Pulmonary artery endothelial cell (primary cell): ENCODE measurements around the gene CEP19. TPM values are rescaled to one million over a fixed set of nuclear protein-coding genes. Genes with fewer than 3 reads are reported as not detected.

Experiments used
- DNase-seq: peaks from one replicate; pipeline ENCODE4 v3.0.0-alpha.2; 2011; ENCODE audit warnings: low read depth, low spot score
- total RNA-seq: library from RNA; depleted of rRNA; stranded (reverse); fragments of >200 nt; gene quantifications from 2 replicates; pipeline ENCODE4 v1.2.3, GENCODE V29; 2014

The CEP19 gene
- total RNA-seq, 1 donor from 2014 or later, result 1.4 TPM

DNA sequence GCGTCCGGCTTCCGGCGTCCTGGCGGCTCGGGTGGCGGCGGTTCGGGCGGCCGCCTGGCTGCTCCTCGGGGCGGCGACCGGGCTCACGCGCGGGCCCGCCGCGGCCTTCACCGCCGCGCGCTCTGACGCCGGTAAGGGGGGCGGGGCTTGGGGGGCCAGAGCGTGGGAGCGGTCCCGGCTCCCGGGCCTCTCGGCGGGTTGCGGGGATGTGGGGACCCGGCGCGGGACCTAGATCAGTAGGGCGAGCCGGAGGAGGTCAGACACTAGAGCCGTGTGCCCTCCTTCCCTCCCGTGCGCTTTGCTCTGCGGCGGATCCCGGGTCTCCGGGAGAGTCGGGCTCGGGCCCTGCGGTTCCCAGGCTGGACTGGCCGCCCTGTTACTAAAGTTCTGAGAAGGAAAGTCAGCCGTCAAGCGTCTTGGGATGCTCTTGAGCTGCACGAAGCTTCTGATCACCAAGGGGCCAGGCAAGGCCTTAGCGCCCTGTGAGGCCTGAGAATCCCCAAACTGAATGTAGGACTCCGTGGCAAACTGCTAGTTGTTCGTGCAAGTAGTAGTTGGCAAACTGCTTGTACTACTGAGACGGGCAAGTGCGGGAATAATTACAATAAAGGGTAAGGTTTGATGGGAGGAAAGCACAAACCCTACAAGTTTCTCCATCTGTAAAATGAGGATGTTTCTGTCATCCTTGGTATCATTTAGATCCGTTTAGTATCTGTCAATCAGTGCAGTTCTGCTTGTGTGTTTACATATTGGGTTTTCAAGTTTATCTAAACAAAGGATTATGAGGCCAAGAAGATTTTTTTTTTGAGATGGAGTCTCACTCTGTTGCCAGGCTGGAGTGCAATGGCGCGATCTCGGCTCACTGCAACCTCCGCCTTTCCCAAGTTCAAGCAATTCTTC, 714 bp upstream of the CEP19 start:
- DNase-seq, result no peak

DNA sequence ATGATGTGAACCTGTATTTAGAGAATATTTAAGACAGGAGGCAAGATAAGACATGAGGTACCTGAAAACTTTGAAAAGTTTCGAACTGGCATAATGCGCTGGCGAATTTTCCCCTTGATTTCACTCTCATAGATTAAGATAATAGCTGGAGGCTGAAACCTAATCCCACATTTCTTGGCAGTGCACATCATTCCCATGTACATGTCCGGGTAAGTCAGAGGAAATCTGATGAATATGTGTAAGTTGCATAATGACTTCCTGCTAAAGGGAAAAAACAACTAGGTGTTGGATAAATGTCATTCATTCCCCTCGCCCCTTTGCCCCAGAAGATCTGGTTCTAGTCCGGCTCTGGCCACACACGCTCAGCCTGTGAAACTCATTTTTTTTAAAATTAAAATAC, 3.6 kb downstream of the CEP19 start:
- DNase-seq, result no peak

DNA sequence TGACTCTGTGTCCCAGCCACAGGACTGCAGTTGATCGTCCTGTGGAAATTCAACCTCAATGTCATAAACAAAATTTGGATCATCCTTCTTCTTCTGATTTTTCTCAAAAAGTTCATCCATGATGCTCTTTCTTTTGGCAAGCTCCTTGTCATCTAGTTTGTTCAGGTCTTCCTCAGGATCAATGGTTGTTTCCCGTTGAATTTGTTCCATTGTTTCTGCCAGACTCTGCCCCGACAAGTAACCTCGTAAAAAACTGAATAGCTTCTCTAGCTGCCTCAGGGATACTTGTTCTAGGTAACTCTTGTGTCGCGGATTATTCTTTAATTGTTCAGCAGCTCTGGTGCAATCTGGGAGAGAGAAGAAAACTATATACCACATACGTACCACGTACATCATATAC, 4.5 kb downstream of the CEP19 start:
- DNase-seq, result no peak

DNA sequence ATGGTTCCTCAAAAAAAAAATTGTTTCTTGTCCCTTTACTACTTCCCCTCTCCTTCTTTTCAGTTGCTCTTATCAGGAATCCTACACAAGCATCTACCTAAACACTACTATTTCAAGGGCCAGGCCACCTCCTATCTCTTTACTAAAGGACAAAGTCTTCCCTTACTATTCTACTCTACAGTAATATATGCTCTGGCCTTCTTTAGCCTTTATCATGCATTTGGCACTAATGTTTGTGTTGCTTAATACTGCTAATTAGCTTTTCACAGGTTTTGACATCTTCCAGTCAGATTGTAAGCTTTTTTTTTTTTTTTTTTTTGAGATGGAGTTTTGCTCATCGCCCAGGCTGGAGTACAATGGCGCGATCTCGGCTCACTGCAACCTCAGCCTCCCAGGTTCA, 5.3 kb downstream of the CEP19 start:
- DNase-seq, result no peak

- no peak for DNase-seq
Measured at GRCh38 chr3:196706327-196706726, 5.7 kb downstream of the CEP19 start.

DNA sequence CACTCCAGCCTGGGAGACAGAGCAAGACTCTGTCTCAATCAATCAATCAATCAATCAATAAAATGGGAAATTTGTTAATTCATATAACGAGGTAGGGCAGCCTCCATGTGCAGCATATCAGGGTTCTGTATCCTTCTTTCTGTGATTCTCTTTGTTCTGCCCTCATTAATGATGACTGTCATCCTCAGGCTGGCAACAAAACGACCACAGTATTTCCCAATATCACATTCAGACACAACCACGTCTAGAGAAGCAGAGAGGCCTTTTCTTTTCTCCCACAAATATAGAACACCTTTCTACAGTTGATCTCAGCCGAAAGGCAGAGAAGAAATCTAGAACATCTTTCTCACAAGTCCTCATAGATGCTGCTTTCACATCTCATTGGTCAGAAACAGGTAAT, 11.2 kb downstream of the CEP19 start:
- DNase-seq, result no peak

- DNase-seq, result no peak
Measured at GRCh38 chr3:196699749-196700148, 12.3 kb downstream of the CEP19 start.

GRCh38 chr3:196697270-196697669, 14.8 kb downstream of the CEP19 start:
- DNase-seq, result no peak

- no peak for DNase-seq
Measured at GRCh38 chr3:196695849-196696226, 16.2 kb downstream of the CEP19 start.

- no peak for DNase-seq
Measured at GRCh38 chr3:196694941-196695848, 16.9 kb downstream of the CEP19 start.

GRCh38 chr3:196694202-196694638, 17.8 kb downstream of the CEP19 start:
- DNase-seq, result no peak

GRCh38 chr3:196691386-196691785, 20.7 kb downstream of the CEP19 start:
- no peak for DNase-seq

DNA sequence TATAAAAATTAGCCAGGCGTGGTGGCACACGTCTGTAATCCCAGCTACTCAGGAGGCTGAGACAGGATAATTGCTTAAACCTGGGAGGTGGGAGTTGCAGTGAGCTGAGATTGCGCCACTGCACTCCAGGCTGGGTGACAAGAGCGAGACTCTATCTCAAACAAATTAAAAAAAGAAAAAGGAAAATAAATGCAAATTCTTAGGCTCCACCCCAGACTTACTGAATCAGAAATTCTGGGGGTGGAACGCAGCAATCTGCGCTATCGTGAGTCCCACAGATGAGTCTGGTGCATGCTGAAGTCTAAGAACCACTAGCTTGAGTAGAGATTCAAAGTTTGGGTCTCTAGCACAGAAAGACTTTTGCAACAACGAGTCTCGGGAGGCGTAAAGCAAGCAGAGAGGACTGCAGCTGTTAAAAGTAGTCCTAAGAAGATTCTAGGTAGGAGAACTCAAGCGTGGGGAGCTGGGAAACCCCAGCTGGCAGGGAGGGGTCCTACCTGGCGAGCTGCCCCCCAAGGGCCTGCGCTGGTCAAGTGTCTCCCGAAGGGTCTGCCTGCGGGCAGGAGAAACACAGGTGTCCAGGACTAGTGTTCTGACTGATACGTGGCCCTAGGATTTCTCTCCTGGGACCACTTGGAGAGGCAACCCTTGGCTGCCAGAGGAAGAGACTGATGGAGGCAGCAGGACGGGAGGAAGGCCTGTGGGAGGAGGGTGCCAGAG, 21.9 kb downstream of the CEP19 start:
- no peak for DNase-seq

DNA sequence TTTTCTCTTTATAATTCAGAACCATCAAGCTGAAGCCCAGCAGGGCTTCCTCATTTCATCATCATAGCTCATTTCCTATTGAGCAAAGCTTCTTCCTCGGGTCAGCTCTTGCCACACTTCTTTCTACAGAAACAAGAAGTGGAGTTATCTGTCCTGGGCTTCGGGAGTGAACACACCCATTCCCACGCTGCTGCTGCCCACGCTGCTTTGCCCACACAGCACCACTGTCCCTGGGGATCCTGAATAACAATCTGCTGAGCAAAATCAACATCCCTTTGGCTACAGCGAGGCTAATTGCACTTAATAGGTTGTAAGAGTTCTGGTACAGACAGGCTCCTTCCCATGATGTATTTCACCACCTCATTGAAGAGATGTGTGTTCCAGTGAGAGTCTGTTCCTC, 23.7 kb downstream of the CEP19 start:
- no peak for DNase-seq

DNA sequence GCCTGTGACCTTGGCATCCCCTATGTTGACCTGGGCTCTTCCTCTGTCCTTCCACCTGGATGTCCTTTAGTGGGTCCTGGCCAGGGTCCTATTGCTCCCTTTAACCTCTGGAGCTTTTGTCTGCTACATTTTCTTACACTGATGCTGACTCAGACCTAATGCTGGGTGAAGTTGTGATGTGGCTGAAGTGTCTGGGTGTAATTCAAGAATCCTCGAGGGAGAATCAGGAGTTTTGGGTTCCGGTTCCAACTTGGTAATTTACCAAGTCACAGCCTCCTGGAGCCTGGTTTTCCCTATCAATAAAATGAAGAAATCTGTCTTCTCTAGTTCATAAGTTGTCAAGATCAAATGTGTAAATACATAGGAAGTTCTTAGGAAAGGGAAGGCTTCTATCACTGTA, 25.6 kb downstream of the CEP19 start:
- DNase-seq, result no peak

GRCh38 chr3:196684548-196685407, 27.3 kb downstream of the CEP19 start:
- DNase-seq, result no peak

DNA sequence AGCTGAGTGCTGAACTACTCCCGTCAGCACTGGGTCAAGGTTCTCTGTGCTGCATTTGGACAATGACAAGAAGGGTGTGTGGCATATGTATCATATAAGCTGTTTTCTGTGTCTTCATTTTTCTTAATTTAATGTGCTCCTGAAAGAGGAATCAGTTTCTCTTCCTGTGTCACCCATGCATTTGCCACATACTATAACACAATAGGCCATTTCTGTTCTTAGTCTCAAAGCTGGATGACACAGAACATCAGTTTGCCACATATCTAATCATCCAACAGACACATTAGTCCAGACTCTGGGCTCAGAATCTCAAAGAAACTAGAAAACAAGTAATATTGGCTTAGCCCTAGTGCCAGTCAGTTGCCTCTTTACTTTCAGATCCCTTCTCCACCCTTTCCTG, 34.1 kb downstream of the CEP19 start:
- no peak for DNase-seq

- no peak for DNase-seq
Measured at GRCh38 chr3:196677353-196677752, 34.7 kb downstream of the CEP19 start.

GRCh38 chr3:196673632-196674031, 38.4 kb downstream of the CEP19 start:
- DNase-seq, result no peak

- no peak for DNase-seq
Measured at GRCh38 chr3:196670339-196670738, 41.7 kb downstream of the CEP19 start.
